HG02588 (cell line): ENCODE measurements around the gene RNF115.
A peak's percentile ranks its signal among the peaks of the same experiment; 100 is the strongest.
"Not testable (repeated sequence)": the region's sequence is repeated elsewhere in the genome, so short reads cannot be mapped to it uniquely, and the experiment has no call there.

Experiments used
- ATAC-seq: cut with Tn5 transposase; IDR thresholded peaks from one replicate; pipeline ENCODE4 v1.9.1; 2021; ENCODE audit warnings: mild to moderate bottlenecking, moderate library complexity; ENCODE audit not compliant: unreplicated experiment

RNF115 gene

GRCh38 chr1:145823565-145824498 is at the start of gene RNF115, which contains the start of gene POLR3C:
Gene RNF115 (minus strand): TSS chr1:145824095. CDS start chr1:145823873, 222 bp downstream.
Gene POLR3C (plus strand): TSS chr1:145824200. CDS start chr1:145825777, 1,577 bp downstream.
- peak; percentile 80 for ATAC-seq

DNA sequence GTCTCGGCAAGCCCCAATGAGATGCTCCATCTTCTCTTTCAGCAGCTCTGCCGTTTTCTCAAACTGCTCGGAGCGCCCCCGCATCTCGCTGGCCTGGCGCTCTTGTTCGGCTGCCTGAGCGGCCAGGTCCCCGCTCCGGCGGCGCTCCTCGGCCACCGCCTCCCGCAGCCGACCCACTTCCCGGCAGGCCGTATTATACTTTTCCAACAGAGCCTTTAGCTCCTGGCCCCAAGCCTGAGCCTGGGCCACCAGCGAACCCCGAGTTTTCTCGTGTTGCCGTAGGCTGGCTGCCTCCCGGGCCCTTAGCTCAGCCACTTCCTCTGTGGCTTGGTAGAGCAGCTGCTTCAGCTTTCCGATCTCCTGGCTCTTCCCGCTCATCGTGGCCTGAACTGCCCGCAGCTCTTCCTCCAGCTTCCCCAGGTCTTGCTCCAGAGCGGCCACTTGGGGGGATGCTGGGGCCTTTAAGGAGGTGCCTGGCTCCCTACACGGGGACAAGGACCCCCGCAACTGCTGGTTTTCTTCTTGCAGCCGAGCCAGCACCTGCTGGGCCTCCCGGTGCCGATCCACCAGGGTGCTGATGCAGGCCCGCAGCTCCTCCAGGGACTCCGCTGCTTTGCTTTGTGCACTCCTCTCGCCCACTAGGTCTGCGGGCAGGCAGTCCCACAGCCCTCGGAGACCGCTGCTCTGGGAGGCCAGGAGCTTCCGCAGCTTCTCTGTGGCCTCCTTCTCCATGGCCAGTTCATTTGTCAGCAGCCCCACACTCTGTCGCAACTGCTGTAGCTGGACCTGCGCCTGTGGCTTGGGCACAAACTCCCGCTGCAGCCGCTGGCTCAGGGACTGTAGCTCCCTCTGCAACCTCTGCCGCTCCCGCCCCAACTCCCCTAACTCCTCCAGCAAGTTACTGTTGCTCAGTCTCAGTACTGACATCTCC is 48.4 kb upstream of the RNF115 start:
- no peak for ATAC-seq

- ATAC-seq = no peak
These were observed 44.3 kb upstream of the RNF115 start for GRCh38 chr1:145868232-145868631.

DNA sequence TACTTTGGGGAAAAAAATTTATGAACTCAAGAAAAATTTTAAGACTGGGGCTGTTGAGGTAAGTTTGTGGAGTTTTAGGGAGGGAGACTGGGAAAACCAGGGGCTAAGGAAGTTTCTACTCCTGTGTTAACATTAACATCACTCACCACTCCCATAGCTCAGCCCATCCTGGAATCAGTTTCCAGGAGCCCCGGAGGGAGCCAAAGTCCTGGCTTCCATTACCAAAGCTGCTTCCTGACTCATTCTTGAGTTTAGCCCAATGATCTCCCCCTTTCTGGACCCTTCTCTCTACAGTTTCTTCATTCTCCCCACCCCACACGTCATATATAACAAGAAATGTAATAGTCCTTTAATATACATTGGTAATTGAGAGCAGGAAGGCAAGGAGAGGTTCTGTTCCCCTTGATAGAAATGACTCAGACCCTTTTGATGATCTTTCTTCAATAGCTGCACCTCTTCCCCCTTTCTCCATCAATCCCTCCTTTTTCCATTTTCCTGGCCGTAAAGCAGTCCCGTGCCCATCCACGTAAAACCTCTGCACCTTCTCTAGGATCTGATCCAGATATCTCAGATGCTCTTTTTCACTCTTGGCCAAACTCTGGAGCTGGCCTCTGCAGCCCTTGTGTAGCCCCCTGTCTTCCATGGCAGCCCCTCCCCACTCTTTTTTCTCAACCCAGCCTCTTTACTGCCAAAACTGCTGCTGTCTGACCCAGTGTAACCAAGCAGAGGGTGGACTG is 39.6 kb upstream of the RNF115 start:
- no peak for ATAC-seq

GRCh38 chr1:145859491-145860023 is 35.7 kb upstream of the RNF115 start:
- peak; percentile 78 for ATAC-seq

- ATAC-seq = peak; percentile 88
These were observed 35.1 kb upstream of the RNF115 start, which contains the start of gene PIAS3 for GRCh38 chr1:145858901-145859490. Gene PIAS3 (minus strand): TSS chr1:145859081. CDS start chr1:145858990, 91 bp downstream.

GRCh38 chr1:145858238-145858900 is 34.5 kb upstream of the RNF115 start:
- peak; percentile 15 for ATAC-seq

- ATAC-seq = no peak
These were observed 33.3 kb upstream of the RNF115 start for GRCh38 chr1:145857170-145857569.

GRCh38 chr1:145855426-145855948 is 31.6 kb upstream of the RNF115 start:
- ATAC-seq = no peak

GRCh38 chr1:145849356-145850160 is 25.7 kb upstream of the RNF115 start:
- ATAC-seq = no peak

- ATAC-seq = no peak
These were observed 23.9 kb upstream of the RNF115 start for GRCh38 chr1:145847827-145848226.

DNA sequence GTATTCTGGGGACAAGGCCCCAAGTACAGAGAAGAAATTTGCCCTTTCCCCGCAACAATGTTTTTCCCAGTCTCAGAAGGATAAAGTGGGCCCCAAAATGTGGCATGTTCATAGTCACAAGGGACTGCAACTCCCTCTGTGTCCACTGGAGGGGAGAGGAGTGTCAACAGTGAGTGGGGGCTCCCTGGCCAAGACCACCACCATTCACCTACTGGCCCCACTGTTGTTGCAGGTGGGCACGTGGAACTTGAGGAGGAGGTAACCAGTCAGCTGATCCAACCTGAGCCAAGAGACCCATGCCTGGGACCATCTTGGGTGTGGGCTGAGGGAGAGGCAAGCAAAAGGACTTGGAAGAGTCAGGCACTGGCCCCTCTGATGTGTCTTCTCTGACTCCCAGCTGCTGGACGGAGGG is 22.3 kb upstream of the RNF115 start:
- no peak for ATAC-seq

DNA sequence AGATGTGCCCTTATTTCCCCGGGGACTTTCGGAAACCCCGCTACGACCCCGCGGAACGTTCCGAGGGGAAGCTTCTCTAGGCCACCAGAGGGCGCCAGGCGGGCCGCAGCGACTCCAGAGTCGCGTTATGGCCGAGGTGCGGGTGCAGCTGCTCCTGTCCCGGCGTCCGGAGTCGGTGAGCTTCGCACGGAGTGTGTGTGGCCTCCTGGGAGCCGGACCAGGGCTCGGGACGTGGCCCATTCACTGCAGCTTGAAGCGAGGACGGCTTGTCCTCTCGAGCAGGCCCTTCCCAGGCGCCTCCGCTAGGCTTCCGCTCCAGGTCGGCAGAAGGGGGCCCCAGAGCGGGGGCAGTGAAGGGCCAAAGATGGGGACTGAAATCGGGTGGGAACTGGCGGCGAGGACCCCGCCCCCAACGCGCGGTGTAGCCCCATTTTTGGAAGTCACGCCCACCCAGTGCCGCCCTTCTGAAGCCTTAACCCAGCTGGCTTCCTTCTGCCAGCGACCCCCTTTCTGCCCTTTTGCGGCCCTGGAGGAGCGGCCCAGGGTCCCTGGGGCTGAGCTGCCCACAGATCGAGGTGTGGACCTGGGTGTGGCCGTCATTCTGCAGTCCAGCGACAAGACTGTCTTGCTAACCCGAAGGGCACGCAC is 21.7 kb upstream of the RNF115 start, which contains the start of gene NUDT17:
NUDT17 (plus strand) TSS at position 117 of the 648 bp plus-strand sequence; CDS start at position 128, 11 bp downstream.
- peak; percentile 66 for ATAC-seq

GRCh38 chr1:145845144-145845513 is 21.2 kb upstream of the RNF115 start:
- ATAC-seq = peak; percentile 54

DNA sequence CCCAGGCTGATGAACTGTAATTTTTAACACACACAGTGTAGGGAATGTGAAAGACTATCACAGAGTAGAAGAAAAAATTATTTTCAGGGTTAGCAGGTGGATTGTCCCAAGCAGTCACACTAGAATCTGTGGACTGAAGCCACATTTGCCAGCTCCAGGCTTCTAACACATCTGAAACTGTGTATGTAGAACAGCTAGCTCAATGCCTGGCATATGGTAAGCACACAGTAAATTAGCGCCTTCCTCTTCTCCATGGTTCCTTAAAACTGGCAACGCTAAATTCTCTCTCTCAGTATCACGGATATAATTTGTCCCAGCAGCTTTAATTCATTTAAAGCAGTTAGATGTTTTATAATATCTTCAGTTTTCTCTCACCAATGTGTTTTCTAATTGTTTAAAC is 19.1 kb upstream of the RNF115 start:
- no peak for ATAC-seq

DNA sequence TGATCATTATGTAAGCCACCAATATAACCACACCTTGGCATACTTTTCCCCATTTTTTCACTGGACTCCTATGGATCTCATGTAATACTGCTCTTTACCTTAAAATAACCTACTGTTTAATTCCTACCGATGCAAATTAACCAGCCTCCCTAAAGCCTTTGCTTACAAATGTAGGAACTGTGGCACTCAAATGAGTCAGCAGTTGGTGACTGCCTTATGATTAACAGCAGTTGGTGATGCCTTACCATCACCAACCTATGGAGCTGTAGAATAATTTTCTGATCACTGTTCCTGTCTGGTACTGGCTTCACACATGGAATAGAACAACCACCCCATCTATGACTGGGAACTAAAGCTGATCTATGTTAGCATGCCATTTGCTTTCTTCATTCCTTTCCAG is 13.8 kb upstream of the RNF115 start:
- no peak for ATAC-seq

DNA sequence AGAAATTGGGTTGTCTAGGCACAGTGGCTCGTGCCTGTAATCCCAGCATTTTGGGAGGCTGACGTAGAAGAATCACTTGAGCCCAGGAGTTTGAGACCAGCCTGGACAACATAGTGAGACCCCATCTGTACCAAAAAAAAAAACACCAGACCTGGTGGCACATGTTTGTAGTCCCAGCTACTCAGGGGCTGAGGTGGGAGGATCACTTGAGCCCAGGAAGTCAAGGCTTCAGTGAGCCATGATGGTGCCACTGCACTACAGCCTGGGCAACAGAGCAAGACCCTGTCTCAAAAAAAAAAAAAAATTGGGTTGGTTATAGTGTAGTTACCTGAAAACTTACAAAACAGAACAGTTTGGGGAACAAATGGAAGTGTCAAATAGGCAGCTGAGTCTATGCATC is 6.9 kb upstream of the RNF115 start:
- not testable (repeated sequence) for ATAC-seq
